ENCODE results near the gene AP1M1. TPM values are rescaled to one million over a fixed set of nuclear protein-coding genes. Genes with fewer than 3 reads are reported as not detected.

The AP1M1 gene
- total RNA-seq, 1 donor from 2014 or later = 49.4 TPM

DNA sequence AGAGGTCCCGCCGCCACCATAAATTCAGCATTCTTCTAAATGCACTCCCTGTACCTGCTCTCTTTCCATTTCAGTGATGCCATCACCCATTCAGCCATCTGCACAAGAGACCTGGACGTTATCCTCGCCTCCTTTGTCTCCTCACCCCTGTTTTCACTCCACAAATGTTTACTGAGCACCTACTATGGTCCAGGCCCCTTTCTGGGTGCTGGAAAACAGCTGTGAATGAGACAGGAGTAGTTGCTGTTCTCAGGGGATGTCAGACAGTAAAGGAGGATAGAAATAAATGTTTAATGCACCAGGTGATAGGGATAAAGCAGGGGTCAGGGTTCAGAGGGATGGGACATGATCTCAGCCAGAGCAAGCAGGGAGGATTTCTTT is 3.3 kb downstream of the AP1M1 start:
- Mint-ChIP-seq H3K27ac (no peak overlapping the region), H3K9me3 (no peaks in the 10 kb centered on the region), H3K4me1 (peaks cover 15% of the 10 kb centered on the region), H3K36me3 (peaks cover 13% of the 10 kb centered on the region), H3K4me3 (no peak overlapping the region), H3K27me3 (ENCODE audit: low read depth) (no peaks in the 10 kb centered on the region)
- TF ChIP-seq, protein P1, sequence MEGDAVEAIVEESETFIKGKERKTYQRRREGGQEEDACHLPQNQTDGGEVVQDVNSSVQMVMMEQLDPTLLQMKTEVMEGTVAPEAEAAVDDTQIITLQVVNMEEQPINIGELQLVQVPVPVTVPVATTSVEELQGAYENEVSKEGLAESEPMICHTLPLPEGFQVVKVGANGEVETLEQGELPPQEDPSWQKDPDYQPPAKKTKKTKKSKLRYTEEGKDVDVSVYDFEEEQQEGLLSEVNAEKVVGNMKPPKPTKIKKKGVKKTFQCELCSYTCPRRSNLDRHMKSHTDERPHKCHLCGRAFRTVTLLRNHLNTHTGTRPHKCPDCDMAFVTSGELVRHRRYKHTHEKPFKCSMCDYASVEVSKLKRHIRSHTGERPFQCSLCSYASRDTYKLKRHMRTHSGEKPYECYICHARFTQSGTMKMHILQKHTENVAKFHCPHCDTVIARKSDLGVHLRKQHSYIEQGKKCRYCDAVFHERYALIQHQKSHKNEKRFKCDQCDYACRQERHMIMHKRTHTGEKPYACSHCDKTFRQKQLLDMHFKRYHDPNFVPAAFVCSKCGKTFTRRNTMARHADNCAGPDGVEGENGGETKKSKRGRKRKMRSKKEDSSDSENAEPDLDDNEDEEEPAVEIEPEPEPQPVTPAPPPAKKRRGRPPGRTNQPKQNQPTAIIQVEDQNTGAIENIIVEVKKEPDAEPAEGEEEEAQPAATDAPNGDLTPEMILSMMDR (IDR thresholded peaks at IDR 0.05; ENCODE audit: unreplicated experiment) = no peak
- no peak for DNase-seq (ENCODE audit: low spot score in 2 of 2, unreplicated experiment in 2 of 2)

GRCh38 chr19:16202320-16203255 is 4.9 kb downstream of the AP1M1 start:
- no peak for DNase-seq (ENCODE audit: low spot score in 2 of 2, unreplicated experiment in 2 of 2)
- peaks cover 15% of the 10 kb centered on the region for H3K36me3 Mint-ChIP-seq
- peaks cover 8% of the 10 kb centered on the region for H3K4me1 Mint-ChIP-seq
- TF ChIP-seq, protein P1 (IDR thresholded peaks at IDR 0.05; ENCODE audit: unreplicated experiment) = no peak
- H3K27me3 Mint-ChIP-seq (ENCODE audit: low read depth) = no peaks in the 10 kb centered on the region
- no peak overlapping the region for H3K27ac Mint-ChIP-seq
- H3K9me3 Mint-ChIP-seq = no peaks in the 10 kb centered on the region
- H3K4me3 Mint-ChIP-seq = no peak overlapping the region

DNA sequence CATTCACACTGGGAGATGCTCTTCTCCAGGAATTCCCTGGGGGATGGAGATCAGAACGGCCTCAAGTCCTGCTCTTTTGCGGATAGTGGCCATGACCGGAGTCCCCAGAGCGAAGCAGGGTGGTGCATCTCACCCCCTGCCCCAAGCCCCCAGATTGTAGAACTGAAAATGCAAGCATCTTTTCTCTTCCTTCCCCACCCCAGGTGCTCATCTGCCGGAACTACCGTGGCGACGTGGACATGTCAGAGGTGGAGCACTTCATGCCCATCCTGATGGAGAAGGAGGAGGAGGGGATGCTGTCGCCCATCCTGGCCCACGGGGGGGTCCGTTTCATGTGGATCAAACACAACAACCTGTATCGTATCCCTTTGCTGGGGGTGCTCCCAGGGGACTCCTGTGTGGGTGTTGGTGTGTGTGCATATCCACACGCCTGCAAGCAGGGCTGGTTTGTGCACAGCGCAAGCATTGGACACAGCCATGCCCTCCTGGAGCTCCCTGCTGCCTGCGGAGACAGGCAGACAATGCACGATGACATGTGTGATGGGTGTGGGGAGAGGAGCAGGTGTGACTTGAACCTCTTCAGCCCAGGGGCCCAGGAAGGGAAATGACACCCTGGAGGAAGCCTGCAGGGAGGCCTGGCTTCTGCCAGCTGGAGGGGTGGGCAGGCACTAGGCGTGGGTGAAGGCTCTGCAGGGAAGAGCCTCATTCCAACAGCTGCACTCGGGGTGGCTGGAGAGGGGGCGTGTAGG is 5.7 kb downstream of the AP1M1 start:
- peaks cover 18% of the 10 kb centered on the region for H3K36me3 Mint-ChIP-seq
- H3K27me3 Mint-ChIP-seq (ENCODE audit: low read depth) = no peaks in the 10 kb centered on the region
- no peaks in the 10 kb centered on the region for H3K9me3 Mint-ChIP-seq
- H3K4me1 Mint-ChIP-seq = peaks cover 7% of the 10 kb centered on the region
- TF ChIP-seq, protein P1 (IDR thresholded peaks at IDR 0.05; ENCODE audit: unreplicated experiment) = no peak
- no peak for DNase-seq (ENCODE audit: low spot score in 2 of 2, unreplicated experiment in 2 of 2)
- no peak overlapping the region for H3K4me3 Mint-ChIP-seq
- no peak overlapping the region for H3K27ac Mint-ChIP-seq

DNA sequence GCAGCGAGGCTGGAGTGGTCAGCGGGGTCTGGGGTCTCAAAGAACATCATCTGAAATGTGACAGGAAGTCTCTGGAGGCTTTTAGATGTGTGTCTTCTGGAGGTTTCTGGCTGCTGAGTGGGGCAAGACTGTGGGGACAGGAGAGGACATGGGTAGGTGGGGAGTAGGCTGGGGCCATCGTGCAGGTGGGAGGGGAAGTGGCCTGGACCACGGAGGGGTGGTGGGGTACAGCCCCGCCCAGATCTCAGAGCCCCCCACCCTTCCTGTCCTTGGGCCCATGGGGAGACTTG is 6.2 kb downstream of the AP1M1 start:
- peaks cover 4% of the 10 kb centered on the region for H3K4me1 Mint-ChIP-seq
- H3K36me3 Mint-ChIP-seq = peaks cover 18% of the 10 kb centered on the region
- H3K9me3 Mint-ChIP-seq = no peaks in the 10 kb centered on the region
- H3K4me3 Mint-ChIP-seq = no peak overlapping the region
- TF ChIP-seq, protein P1 (IDR thresholded peaks at IDR 0.05; ENCODE audit: unreplicated experiment) = no peak
- H3K27ac Mint-ChIP-seq = no peak overlapping the region
- DNase-seq (ENCODE audit: low spot score in 2 of 2, unreplicated experiment in 2 of 2) = no peak
- no peaks in the 10 kb centered on the region for H3K27me3 Mint-ChIP-seq (ENCODE audit: low read depth)

DNA sequence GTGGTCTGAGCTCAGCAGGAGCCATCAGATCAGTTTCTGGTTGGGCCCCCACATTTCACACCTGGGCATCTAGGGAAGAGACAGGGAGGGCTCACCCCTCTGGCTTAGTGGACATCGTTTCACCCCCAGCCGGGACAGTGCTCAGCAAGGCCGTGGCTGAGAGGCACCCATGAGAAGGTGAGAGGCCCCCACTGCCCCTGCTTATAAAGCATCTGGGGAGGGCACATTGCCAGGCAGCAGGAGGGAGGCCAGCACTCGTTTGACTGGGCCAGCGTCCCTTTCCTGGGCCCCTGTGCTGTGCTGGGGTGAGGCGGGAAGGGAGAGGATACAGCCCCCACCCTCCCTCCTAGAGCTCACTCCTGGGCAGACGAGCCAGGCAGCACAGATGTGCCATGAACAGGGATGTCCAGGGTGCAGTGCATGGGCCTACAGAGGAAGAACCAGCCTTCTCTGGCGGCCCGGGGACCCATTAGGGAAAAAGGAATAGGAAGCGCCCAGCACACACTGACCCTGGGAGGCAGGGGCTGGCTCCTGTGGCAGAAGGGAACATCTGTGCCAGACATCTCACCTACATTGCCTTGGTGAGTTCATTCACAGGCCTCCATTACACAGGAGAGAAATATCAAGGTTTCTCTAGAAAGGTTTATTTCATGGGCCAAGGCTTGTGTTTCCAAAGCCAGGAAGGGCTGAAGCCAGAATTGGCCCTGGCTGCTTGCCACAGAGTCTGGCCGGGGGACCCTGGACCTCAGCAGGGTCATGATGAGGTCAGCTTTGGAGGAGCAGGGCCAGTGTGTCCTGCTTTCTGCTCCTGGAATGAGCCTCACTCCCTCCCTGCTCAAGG is 7.7 kb downstream of the AP1M1 start:
- H3K27ac Mint-ChIP-seq = no peak overlapping the region

More for the DNA sequence above, 7.7 kb downstream of the AP1M1 start:
- Mint-ChIP-seq H3K4me1 (no peaks in the 10 kb centered on the region), H3K4me3 (no peak overlapping the region), H3K27me3 (ENCODE audit: low read depth) (no peaks in the 10 kb centered on the region), H3K9me3 (no peaks in the 10 kb centered on the region), H3K36me3 (peaks cover 27% of the 10 kb centered on the region)
- DNase-seq (ENCODE audit: low spot score in 2 of 2, unreplicated experiment in 2 of 2) = no peak
- TF ChIP-seq, protein P1 (IDR thresholded peaks at IDR 0.05; ENCODE audit: unreplicated experiment) = no peak

All from mesothelial cell of epicardium (in vitro differentiated cells).